ENCODE results near the gene TAF4B.

DNA sequence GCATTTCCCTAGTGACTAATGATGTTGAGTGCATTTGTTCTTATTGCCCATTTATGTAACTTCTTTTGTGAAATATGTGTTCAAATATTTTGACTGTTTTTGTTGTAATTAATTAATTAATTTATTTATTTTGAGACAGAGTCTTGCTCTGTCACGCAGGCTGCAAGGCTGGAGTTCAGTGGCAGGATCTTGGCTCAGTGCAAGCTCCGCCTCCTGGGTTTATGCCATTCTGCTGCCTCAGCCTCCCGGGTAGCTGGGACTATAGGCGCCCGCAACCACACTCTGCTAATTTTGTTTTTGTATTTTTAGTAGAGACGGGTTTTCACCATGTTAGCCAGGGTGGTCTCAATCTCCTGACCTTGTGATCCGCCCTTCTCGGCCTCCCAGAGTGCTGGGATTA lies 71.9 kb downstream of the TAF4B start:
- TF ChIP-seq TAF1 (IDR thresholded peaks at IDR 0.05; ENCODE audit: control insufficient read depth, extremely low read depth, insufficient read depth, low read length, severe bottlenecking) (no peak), MAFK (IDR thresholded peaks at IDR 0.05; ENCODE audit: low read length) (no peak), SETDB1 (IDR thresholded peaks at IDR 0.05; ENCODE audit: low read length) (no peak), RAD21 (CRISPR knock-in tag; conservative IDR thresholded peaks at IDR 0.05 in 1 of 2, IDR thresholded peaks at IDR 0.05 in 1 of 2) (no peak), MXI1 (IDR thresholded peaks at IDR 0.05; ENCODE audit: low read depth, low read length) (no peak), YY1 (IDR thresholded peaks at IDR 0.05; ENCODE audit: borderline replicate concordance in 1 of 3, control insufficient read depth in 1 of 3, extremely low read depth in 1 of 3, insufficient read depth in 3 of 3, insufficient read length in 1 of 3, insufficient replicate concordance in 2 of 3, low read depth in 1 of 3, low read length in 2 of 3) (no peak), MEF2A (IDR thresholded peaks at IDR 0.05; ENCODE audit: control insufficient read depth, low read depth, low read length) (no peak), ZNF717 (CRISPR knock-in tag; IDR thresholded peaks at IDR 0.05) (no peak), POLR2AphosphoS5 (IDR thresholded peaks at IDR 0.05; ENCODE audit: control insufficient read depth, insufficient read depth, low read depth, low read length) (no peak), SMC3 (conservative IDR thresholded peaks at IDR 0.05; ENCODE audit: insufficient read depth, low read depth, low read length) (no peak), CHD2 (IDR thresholded peaks at IDR 0.05; ENCODE audit: low read depth, low read length) (no peak)
- TF ChIP-seq, protein P1, sequence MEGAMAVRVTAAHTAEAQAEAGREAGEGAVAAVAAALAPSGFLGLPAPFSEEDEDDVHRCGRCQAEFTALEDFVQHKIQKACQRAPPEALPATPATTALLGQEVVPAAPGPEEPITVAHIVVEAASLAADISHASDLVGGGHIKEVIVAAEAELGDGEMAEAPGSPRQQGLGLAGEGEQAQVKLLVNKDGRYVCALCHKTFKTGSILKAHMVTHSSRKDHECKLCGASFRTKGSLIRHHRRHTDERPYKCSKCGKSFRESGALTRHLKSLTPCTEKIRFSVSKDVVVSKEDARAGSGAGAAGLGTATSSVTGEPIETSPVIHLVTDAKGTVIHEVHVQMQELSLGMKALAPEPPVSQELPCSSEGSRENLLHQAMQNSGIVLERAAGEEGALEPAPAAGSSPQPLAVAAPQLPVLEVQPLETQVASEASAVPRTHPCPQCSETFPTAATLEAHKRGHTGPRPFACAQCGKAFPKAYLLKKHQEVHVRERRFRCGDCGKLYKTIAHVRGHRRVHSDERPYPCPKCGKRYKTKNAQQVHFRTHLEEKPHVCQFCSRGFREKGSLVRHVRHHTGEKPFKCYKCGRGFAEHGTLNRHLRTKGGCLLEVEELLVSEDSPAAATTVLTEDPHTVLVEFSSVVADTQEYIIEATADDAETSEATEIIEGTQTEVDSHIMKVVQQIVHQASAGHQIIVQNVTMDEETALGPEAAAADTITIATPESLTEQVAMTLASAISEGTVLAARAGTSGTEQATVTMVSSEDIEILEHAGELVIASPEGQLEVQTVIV (CRISPR knock-in tag; IDR thresholded peaks at IDR 0.05; ENCODE audit: borderline replicate concordance), result no peak
- TF ChIP-seq, protein P2, sequence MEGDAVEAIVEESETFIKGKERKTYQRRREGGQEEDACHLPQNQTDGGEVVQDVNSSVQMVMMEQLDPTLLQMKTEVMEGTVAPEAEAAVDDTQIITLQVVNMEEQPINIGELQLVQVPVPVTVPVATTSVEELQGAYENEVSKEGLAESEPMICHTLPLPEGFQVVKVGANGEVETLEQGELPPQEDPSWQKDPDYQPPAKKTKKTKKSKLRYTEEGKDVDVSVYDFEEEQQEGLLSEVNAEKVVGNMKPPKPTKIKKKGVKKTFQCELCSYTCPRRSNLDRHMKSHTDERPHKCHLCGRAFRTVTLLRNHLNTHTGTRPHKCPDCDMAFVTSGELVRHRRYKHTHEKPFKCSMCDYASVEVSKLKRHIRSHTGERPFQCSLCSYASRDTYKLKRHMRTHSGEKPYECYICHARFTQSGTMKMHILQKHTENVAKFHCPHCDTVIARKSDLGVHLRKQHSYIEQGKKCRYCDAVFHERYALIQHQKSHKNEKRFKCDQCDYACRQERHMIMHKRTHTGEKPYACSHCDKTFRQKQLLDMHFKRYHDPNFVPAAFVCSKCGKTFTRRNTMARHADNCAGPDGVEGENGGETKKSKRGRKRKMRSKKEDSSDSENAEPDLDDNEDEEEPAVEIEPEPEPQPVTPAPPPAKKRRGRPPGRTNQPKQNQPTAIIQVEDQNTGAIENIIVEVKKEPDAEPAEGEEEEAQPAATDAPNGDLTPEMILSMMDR (IDR thresholded peaks at IDR 0.05 in 2 of 3, conservative IDR thresholded peaks at IDR 0.05 in 1 of 3; ENCODE audit: insufficient read depth in 2 of 3, low read depth in 1 of 3, low read length in 3 of 3), result no peak
- TF ChIP-seq, protein P3, sequence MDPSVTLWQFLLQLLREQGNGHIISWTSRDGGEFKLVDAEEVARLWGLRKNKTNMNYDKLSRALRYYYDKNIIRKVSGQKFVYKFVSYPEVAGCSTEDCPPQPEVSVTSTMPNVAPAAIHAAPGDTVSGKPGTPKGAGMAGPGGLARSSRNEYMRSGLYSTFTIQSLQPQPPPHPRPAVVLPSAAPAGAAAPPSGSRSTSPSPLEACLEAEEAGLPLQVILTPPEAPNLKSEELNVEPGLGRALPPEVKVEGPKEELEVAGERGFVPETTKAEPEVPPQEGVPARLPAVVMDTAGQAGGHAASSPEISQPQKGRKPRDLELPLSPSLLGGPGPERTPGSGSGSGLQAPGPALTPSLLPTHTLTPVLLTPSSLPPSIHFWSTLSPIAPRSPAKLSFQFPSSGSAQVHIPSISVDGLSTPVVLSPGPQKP (CRISPR knock-in tag; IDR thresholded peaks at IDR 0.05), result no peak
